PC-3 (cell line): Measurements from ENCODE around the gene SNX9.

ENCODE experiments used
- EZH2phosphoT487 ChIP-seq: fragments of 300-600 bp; sonication (generic); IDR thresholded peaks from 2 replicates; pipeline ENCODE4 v1.6.1; 2018; ENCODE audit warnings: mild to moderate bottlenecking, antibody characterized with exemption, low read length, borderline replicate concordance
- TF ChIP-seq, protein P1 (sequence below): fragments of 300-600 bp; sonication (generic); conservative IDR thresholded peaks from 2 replicates; pipeline ENCODE4 v1.5.1; 2017; ENCODE audit warnings: antibody characterized with exemption, low read depth, mild to moderate bottlenecking, low read length

DNA sequence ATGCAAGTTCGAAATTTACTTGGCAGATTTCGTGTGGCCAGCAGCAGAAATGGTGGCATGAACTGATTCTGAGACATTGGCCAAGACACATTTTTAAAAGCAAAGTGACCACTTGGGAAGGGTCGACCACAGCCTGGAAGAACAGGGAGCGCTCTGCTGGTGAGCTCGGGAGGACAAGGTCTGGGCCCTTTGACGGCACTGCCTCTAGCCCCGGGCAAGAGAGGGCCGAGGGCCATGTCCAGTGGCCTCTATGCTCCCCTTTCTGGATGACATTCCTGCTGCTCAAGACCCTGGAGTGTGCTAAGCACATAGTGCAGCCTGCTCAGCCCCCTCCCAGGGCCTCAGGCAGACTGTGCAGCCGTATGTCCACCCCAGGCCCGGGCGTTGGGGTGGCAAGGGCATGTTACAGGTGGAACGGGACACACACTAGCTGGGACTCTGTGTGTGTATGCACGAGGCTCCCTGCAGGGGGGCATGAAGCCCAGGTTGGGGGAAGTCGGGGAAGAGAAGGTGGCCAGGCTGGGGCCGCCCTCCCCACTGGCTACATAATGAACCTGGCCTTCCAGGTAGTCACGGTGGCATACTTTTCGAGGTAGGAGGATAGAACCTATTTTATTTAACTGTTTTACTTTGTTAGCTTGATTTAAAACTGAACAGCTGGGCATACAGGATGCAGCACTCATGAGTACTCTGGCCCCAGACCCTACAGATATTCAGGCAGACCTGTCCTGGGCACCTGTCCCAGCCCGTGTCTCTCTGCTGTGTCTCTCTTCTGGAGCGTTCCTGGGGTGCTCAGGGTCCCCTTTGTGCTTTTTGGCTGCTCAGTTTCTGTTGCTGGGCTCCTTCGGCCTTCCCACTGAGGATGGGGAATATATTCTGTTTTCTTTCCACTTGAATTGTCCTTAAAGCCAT is 165.0 kb downstream of the SNX9 start:
- TF ChIP-seq, protein P1, sequence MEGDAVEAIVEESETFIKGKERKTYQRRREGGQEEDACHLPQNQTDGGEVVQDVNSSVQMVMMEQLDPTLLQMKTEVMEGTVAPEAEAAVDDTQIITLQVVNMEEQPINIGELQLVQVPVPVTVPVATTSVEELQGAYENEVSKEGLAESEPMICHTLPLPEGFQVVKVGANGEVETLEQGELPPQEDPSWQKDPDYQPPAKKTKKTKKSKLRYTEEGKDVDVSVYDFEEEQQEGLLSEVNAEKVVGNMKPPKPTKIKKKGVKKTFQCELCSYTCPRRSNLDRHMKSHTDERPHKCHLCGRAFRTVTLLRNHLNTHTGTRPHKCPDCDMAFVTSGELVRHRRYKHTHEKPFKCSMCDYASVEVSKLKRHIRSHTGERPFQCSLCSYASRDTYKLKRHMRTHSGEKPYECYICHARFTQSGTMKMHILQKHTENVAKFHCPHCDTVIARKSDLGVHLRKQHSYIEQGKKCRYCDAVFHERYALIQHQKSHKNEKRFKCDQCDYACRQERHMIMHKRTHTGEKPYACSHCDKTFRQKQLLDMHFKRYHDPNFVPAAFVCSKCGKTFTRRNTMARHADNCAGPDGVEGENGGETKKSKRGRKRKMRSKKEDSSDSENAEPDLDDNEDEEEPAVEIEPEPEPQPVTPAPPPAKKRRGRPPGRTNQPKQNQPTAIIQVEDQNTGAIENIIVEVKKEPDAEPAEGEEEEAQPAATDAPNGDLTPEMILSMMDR = no peak
- no peak for TF ChIP-seq EZH2phosphoT487
